Measurements from ENCODE around the gene PLXNA4.

PLXNA4 gene

GRCh38 chr7:132464740-132465139 lies 111.5 kb downstream of the PLXNA4 start:
- no peaks in the 10 kb centered on the region for H4K20me1 ChIP-seq (ENCODE audit: control insufficient read depth, insufficient read depth, low read depth, low read length)
- no peak overlapping the region for H3K4me3 ChIP-seq (ENCODE audit: low read length)
- no peaks in the 10 kb centered on the region for H3K4me1 ChIP-seq (ENCODE audit: control insufficient read depth, low read length)
- no peaks in the 10 kb centered on the region for H3F3A ChIP-seq (ENCODE audit: control insufficient read depth, insufficient read depth)
- no peak overlapping the region for H3K27ac ChIP-seq (ENCODE audit: low read depth, low read length)
- H3K79me2 ChIP-seq (ENCODE audit: control insufficient read depth, low read length) = no peaks in the 10 kb centered on the region
- no peaks in the 10 kb centered on the region for H3K36me3 ChIP-seq (ENCODE audit: control insufficient read depth, low read length)
- no peak overlapping the region for H3K4me2 ChIP-seq (ENCODE audit: low read length)
- H3K9me3 ChIP-seq (ENCODE audit: control insufficient read depth, insufficient read depth, low read length) = no peaks in the 10 kb centered on the region
- no peak for TF ChIP-seq EZH2phosphoT487 (IDR thresholded peaks at IDR 0.05; ENCODE audit: borderline replicate concordance, low read length)
- no peak for TF ChIP-seq CTCF (IDR thresholded peaks at IDR 0.05; ENCODE audit: low read depth, low read length, poor library complexity, severe bottlenecking)
- no peaks in the 10 kb centered on the region; the same call in 1 of the 2 replicates for H3K27me3 ChIP-seq (ENCODE audit: control insufficient read depth, low read length)
- H3K9me2 ChIP-seq (replicated peaks; ENCODE audit: control insufficient read depth, low read length) = no peaks in the 10 kb centered on the region

DNA sequence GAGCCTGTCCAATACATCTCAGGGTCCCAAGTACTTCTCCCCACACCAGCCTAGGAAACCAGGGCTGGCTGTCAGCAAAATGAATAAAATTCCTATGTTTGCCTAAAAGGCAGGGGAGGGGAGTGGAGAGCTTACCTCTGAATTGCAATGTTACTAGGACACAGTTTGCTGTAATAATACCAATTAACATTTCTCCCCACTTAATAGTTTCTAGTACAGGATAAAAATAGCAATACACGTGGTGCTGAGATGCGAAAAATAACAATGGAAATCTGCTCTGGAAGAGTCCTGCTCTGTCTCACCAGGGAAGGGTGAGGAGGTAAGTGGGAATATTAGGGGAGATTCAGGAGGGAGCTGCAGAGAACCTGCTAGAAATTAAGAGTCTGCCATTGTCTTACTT lies 112.3 kb downstream of the PLXNA4 start:
- H3K27ac ChIP-seq (ENCODE audit: low read depth, low read length) = no peak overlapping the region
- no peaks in the 10 kb centered on the region for H3K36me3 ChIP-seq (ENCODE audit: control insufficient read depth, low read length)
- no peaks in the 10 kb centered on the region for H4K20me1 ChIP-seq (ENCODE audit: control insufficient read depth, insufficient read depth, low read depth, low read length)
- H3K4me1 ChIP-seq (ENCODE audit: control insufficient read depth, low read length) = no peaks in the 10 kb centered on the region
- H3K27me3 ChIP-seq (ENCODE audit: control insufficient read depth, low read length) = no peaks in the 10 kb centered on the region; the same call in 1 of the 2 replicates
- no peak overlapping the region for H3K4me2 ChIP-seq (ENCODE audit: low read length)
- no peaks in the 10 kb centered on the region for H3F3A ChIP-seq (ENCODE audit: control insufficient read depth, insufficient read depth)
- TF ChIP-seq EZH2phosphoT487 (IDR thresholded peaks at IDR 0.05; ENCODE audit: borderline replicate concordance, low read length) = no peak
- TF ChIP-seq CTCF (IDR thresholded peaks at IDR 0.05; ENCODE audit: low read depth, low read length, poor library complexity, severe bottlenecking) = no peak
- no peak overlapping the region for H3K4me3 ChIP-seq (ENCODE audit: low read length)
- H3K79me2 ChIP-seq (ENCODE audit: control insufficient read depth, low read length) = no peaks in the 10 kb centered on the region
- no peaks in the 10 kb centered on the region for H3K9me3 ChIP-seq (ENCODE audit: control insufficient read depth, insufficient read depth, low read length)
- no peaks in the 10 kb centered on the region for H3K9me2 ChIP-seq (replicated peaks; ENCODE audit: control insufficient read depth, low read length)

DNA sequence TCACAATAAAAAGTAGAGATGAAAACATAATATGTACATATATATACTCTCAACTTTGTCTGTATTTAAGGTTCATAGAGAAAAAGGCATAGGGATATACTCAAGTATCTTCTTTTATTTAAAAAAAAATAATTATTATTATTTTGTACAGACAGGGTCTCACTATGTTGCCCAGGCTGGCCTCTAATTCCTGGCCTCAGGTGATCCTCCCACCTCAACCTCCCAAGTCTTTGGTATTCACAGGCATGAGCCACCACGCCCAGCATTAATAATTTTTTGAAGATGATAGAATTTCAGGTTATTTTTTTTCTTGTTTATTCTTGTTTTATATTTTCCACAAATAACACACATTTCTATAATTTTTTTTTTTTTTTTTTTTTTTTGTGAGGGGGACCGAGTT lies 113.8 kb downstream of the PLXNA4 start:
- no peak overlapping the region for H3K4me2 ChIP-seq (ENCODE audit: low read length)
- no peak overlapping the region for H3K27ac ChIP-seq (ENCODE audit: low read depth, low read length)
- H3K4me3 ChIP-seq (ENCODE audit: low read length) = no peak overlapping the region
- peaks cover under 1% of the 10 kb centered on the region for H3K27me3 ChIP-seq (ENCODE audit: control insufficient read depth, low read length)
- no peaks in the 10 kb centered on the region for H3K9me3 ChIP-seq (ENCODE audit: control insufficient read depth, insufficient read depth, low read length)
- TF ChIP-seq EZH2phosphoT487 (IDR thresholded peaks at IDR 0.05; ENCODE audit: borderline replicate concordance, low read length) (no peak), CTCF (IDR thresholded peaks at IDR 0.05; ENCODE audit: low read depth, low read length, poor library complexity, severe bottlenecking) (no peak)
- no peaks in the 10 kb centered on the region for H3K4me1 ChIP-seq (ENCODE audit: control insufficient read depth, low read length)
- no peaks in the 10 kb centered on the region for H4K20me1 ChIP-seq (ENCODE audit: control insufficient read depth, insufficient read depth, low read depth, low read length)
- no peaks in the 10 kb centered on the region for H3K79me2 ChIP-seq (ENCODE audit: control insufficient read depth, low read length)
- no peaks in the 10 kb centered on the region for H3K36me3 ChIP-seq (ENCODE audit: control insufficient read depth, low read length)
- H3F3A ChIP-seq (ENCODE audit: control insufficient read depth, insufficient read depth) = no peaks in the 10 kb centered on the region
- H3K9me2 ChIP-seq (replicated peaks; ENCODE audit: control insufficient read depth, low read length) = no peaks in the 10 kb centered on the region

Data from DOHH2 (cell line).